GM20000 (cell line): ENCODE measurements around the gene MERTK.
"Not testable (repeated sequence)": the region's sequence is repeated elsewhere in the genome, so short reads cannot be mapped to it uniquely, and the experiment has no call there.

Experiments used
- DNase-seq: peaks from one replicate; pipeline ENCODE4 v3.0.0; 2012; ENCODE audit warnings: low spot score
- CTCF ChIP-seq: IDR thresholded peaks from 2 replicates; pipeline ENCODE4 v1.5.1; 2012; ENCODE audit warnings: mild to moderate bottlenecking, control low read depth; ENCODE audit errors: extremely low read depth, missing control alignments

MERTK gene

DNA sequence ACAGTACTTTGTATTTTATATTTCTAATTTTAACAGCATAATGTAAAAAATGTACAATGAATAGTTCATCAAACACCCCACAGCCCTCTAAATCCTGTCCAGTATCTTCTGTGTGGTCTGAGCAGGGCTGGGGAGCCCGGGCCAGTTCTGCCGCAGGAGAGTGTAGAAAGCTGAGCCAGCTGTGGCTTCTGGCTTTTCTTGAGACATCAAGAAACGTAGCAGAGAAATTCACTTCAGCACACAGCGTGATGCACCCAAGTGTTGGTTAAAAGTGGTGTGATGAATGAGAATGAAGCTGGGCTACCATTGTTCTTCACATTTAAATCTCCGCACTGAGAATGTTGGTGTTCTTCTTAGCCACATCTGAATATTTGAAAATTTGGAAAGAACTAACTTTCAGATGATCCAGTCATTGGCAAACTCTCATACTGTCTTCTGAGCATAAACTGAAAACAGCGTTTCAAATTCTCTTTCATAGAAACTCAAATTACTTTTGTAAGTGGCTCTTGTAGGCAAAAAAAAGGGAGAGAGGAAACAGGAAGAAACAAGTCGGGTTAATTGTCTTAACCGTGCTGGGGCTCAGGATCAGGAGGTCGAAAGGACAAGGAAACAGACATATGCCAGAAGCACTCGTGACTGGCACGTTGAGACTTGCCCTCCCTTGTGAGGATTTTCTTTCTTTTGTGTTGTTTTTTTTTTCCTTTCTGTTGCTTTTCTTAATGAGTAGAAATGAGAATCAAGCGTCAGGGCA is 133.2 kb downstream of the MERTK start:
- no peak for DNase-seq
- TF ChIP-seq CTCF, result no peak

GRCh38 chr2:112032224-112032586 is 133.8 kb downstream of the MERTK start:
- no peak for DNase-seq
- no peak for TF ChIP-seq CTCF

GRCh38 chr2:112032689-112033465 is 134.5 kb downstream of the MERTK start:
- no peak for DNase-seq
- no peak for TF ChIP-seq CTCF

DNA sequence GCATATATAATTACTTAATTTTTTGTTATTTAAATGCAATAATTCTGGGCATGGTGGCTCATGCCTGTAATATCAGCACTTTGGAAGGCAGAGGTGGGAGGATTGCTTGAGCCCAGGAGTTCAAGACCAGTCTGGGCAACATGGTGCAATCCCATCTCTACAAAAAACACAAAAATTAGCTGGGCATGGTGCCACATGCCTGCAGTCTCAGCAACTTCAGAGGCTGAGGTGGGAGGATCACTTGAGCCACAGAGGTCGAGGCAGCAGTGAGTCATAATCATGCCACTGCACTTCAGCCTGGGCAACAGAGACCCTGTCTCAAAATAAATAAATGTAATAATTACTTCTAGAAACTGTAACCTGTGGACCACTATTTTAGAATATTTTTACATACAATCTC is 135.2 kb downstream of the MERTK start:
- no peak for TF ChIP-seq CTCF
- no peak for DNase-seq

GRCh38 chr2:112034924-112035323 is 136.5 kb downstream of the MERTK start:
- DNase-seq, result no peak
- no peak for TF ChIP-seq CTCF

DNA sequence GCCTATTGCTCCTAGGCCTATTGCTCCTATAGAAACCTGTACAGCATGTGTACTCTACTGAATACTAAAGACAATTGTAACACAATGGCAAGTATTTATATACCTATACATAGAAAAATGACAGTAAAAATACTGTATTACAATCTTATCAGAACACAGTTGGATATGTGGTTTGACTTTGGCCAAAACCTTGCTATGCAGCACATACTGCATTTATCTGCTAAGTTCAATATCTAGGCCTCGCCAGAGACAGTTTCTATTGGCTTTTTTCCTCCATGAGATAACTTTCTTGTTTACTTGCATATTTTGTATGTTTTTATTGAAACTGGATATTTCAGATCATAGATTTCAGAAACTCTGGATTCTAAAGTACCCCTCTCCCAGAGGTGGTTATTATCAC is 137.4 kb downstream of the MERTK start:
- no peak for TF ChIP-seq CTCF
- no peak for DNase-seq

- DNase-seq, result not testable (repeated sequence)
Observed at GRCh38 chr2:112039556-112039955, 141.1 kb downstream of the MERTK start.

DNA sequence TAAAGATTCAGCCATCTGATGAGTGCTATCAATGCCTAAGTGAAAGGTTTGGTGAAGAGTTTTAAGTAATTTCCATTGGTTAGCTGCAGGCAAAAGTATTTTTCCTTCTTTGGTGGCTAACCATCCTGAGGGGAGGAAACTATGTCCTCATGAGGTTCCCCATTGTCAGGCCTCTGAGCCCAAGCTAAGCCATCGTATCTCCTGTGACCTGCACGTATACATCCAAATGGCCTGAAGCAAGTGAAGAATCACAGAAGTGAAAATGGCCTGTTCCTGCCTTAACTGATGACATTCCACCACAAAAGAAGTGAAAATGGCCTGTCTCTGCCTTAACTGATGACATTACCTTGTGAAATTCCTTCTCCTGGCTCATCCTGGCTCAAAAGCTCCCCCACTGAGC is 141.7 kb downstream of the MERTK start:
- DNase-seq, result not testable (repeated sequence)

- not testable (repeated sequence) for DNase-seq
Observed at GRCh38 chr2:112041460-112041859, 143.1 kb downstream of the MERTK start.
